HG03378 (cell line): ENCODE results near the gene SMYD3.
"Not testable (repeated sequence)": the region's sequence is repeated elsewhere in the genome, so short reads cannot be mapped to it uniquely, and the experiment has no call there.

Source experiments
- ATAC-seq: cut with Tn5 transposase; IDR thresholded peaks from one replicate; pipeline ENCODE4 v1.9.1; 2021; ENCODE audit warnings: mild to moderate bottlenecking, moderate library complexity; ENCODE audit not compliant: unreplicated experiment

SMYD3 gene

GRCh38 chr1:246364415-246364941 is 142.6 kb downstream of the SMYD3 start:
- ATAC-seq = no peak

- ATAC-seq = not testable (repeated sequence)
Measured at GRCh38 chr1:246357014-246357598, 150.0 kb downstream of the SMYD3 start.

GRCh38 chr1:246355411-246356230 is 151.5 kb downstream of the SMYD3 start:
- no peak for ATAC-seq

- no peak for ATAC-seq
Measured at GRCh38 chr1:246351721-246352120, 155.4 kb downstream of the SMYD3 start.

- ATAC-seq = no peak
Measured at GRCh38 chr1:246350745-246351144, 156.3 kb downstream of the SMYD3 start.

- ATAC-seq = no peak
Measured at GRCh38 chr1:246343937-246344336, 163.1 kb downstream of the SMYD3 start.

- ATAC-seq = no peak
Measured at GRCh38 chr1:246343251-246343650, 163.8 kb downstream of the SMYD3 start.

GRCh38 chr1:246338546-246338945 is 168.5 kb downstream of the SMYD3 start:
- peak; percentile 54 for ATAC-seq

- ATAC-seq = no peak
Measured at GRCh38 chr1:246338098-246338497, 169.0 kb downstream of the SMYD3 start.

GRCh38 chr1:246335151-246335550 is 171.9 kb downstream of the SMYD3 start:
- ATAC-seq = no peak

- ATAC-seq = no peak
Measured at GRCh38 chr1:246333855-246334254, 173.2 kb downstream of the SMYD3 start.

GRCh38 chr1:246332078-246332477 is 175.0 kb downstream of the SMYD3 start:
- ATAC-seq = no peak

GRCh38 chr1:246329900-246330299 is 177.2 kb downstream of the SMYD3 start:
- ATAC-seq = peak; percentile 98

GRCh38 chr1:246329292-246329691 is 177.8 kb downstream of the SMYD3 start:
- ATAC-seq = not testable (repeated sequence)

- ATAC-seq = no peak
Measured at GRCh38 chr1:246324711-246325110, 182.4 kb downstream of the SMYD3 start.

- not testable (repeated sequence) for ATAC-seq
Measured at GRCh38 chr1:246324033-246324432, 183.0 kb downstream of the SMYD3 start.

- ATAC-seq = no peak
Measured at GRCh38 chr1:246320286-246320685, 186.8 kb downstream of the SMYD3 start.

GRCh38 chr1:246319083-246319714 is 187.9 kb downstream of the SMYD3 start:
- ATAC-seq = no peak

GRCh38 chr1:246318622-246319021 is 188.5 kb downstream of the SMYD3 start:
- no peak for ATAC-seq

GRCh38 chr1:246318036-246318359 is 189.1 kb downstream of the SMYD3 start:
- no peak for ATAC-seq

- ATAC-seq = no peak
Measured at GRCh38 chr1:246317332-246318035, 189.6 kb downstream of the SMYD3 start.
